Measurements from ENCODE around the gene TYW1B.
"Not testable (repeated sequence)": the region's sequence is repeated elsewhere in the genome, so short reads cannot be mapped to it uniquely, and the experiment has no call there.

DNA sequence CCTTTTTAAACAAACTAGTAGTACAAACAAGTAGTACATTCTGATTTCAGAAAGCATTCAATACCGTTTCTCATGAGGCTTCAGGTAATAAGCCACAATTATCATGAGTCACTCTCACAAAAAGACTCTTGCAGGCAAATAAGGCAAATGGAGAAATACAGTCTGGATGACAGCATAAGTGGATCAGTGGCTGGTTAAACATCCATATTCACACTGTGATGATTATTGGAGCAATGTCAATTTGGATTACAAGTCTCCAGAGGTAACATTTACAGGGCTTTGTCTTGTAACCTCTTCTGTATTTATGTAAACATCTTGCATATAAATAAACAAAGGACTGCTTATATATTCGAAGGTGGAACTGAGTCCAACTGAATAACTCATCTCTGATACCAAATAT is 55.4 kb downstream of the TYW1B start:
- TF ChIP-seq, protein P1, sequence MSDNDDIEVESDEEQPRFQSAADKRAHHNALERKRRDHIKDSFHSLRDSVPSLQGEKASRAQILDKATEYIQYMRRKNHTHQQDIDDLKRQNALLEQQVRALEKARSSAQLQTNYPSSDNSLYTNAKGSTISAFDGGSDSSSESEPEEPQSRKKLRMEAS (IDR thresholded peaks at IDR 0.05), result not testable (repeated sequence)
- TF ChIP-seq JUND (IDR thresholded peaks at IDR 0.05); TAF1 (conservative IDR thresholded peaks at IDR 0.05); RXRA (IDR thresholded peaks at IDR 0.05); GABPA (IDR thresholded peaks at IDR 0.05 in 1 of 2, conservative IDR thresholded peaks at IDR 0.05 in 1 of 2): not testable (repeated sequence)
- TF ChIP-seq, protein P2, sequence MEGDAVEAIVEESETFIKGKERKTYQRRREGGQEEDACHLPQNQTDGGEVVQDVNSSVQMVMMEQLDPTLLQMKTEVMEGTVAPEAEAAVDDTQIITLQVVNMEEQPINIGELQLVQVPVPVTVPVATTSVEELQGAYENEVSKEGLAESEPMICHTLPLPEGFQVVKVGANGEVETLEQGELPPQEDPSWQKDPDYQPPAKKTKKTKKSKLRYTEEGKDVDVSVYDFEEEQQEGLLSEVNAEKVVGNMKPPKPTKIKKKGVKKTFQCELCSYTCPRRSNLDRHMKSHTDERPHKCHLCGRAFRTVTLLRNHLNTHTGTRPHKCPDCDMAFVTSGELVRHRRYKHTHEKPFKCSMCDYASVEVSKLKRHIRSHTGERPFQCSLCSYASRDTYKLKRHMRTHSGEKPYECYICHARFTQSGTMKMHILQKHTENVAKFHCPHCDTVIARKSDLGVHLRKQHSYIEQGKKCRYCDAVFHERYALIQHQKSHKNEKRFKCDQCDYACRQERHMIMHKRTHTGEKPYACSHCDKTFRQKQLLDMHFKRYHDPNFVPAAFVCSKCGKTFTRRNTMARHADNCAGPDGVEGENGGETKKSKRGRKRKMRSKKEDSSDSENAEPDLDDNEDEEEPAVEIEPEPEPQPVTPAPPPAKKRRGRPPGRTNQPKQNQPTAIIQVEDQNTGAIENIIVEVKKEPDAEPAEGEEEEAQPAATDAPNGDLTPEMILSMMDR (IDR thresholded peaks at IDR 0.05; ENCODE audit: low read depth, low read length, missing input control), result not testable (repeated sequence)
- TF ChIP-seq, protein P3, sequence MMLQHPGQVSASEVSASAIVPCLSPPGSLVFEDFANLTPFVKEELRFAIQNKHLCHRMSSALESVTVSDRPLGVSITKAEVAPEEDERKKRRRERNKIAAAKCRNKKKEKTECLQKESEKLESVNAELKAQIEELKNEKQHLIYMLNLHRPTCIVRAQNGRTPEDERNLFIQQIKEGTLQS (IDR thresholded peaks at IDR 0.05), result not testable (repeated sequence)
